GM13977 (cell line): ENCODE measurements around the gene ATP13A3.

Experiments
- DNase-seq: peaks from one replicate; pipeline ENCODE4 v3.0.0; 2012; ENCODE audit warnings: low spot score
- CTCF ChIP-seq: IDR thresholded peaks from 2 replicates; pipeline ENCODE4 v1.5.1; 2012; ENCODE audit warnings: mild to moderate bottlenecking, control low read depth; ENCODE audit not compliant: insufficient read depth; ENCODE audit errors: extremely low read depth, missing control alignments
- in situ Hi-C: fragments of 300-500 bp; cut with MboI; formaldehyde crosslinking; loops from one replicate; pipeline ENCODE4 v1.12.0; 2022; ENCODE audit warnings: low sequenced_read_pairs, low pct_unique_long_range_greater_than_20kb, mixed read lengths, inconsistent platforms; ENCODE audit not compliant: unreplicated experiment

ATP13A3 gene

GRCh38 chr3:194355379-194355778 lies 131.4 kb downstream of the ATP13A3 start:
- no peak for TF ChIP-seq CTCF
- in situ Hi-C loops: no loop called here
- DNase-seq: no peak

GRCh38 chr3:194354315-194354714 lies 132.5 kb downstream of the ATP13A3 start:
- in situ Hi-C loops: no loop called here
- no peak for DNase-seq
- TF ChIP-seq CTCF: no peak
